GM12875 (cell line): Measurements from ENCODE around the gene SCYGR5.

Source experiments
- H3K4me3 ChIP-seq: one replicate; pipeline ENCODE4 v1.5.1; 2011; ENCODE audit warnings: low read depth, low read length, control low read depth
- CTCF ChIP-seq: IDR thresholded peaks from 2 replicates; pipeline ENCODE4 v1.5.1; 2011; ENCODE audit warnings: low read depth, mild to moderate bottlenecking, control low read depth, inconsistent platforms, low read length, moderate library complexity, borderline replicate concordance; ENCODE audit not compliant: insufficient read depth

Gene SCYGR5

GRCh38 chr2:227674485-227674884 is 7.9 kb downstream of the SCYGR5 start:
- no peak for TF ChIP-seq CTCF
- H3K4me3 ChIP-seq, result no peak overlapping the region

GRCh38 chr2:227677928-227678327 is 11.3 kb downstream of the SCYGR5 start:
- no peak for TF ChIP-seq CTCF

GRCh38 chr2:227684258-227684657 is 17.7 kb downstream of the SCYGR5 start:
- H3K4me3 ChIP-seq, result no peak overlapping the region
- no peak for TF ChIP-seq CTCF

More at GRCh38 chr2:227677928-227678327, 11.3 kb downstream of the SCYGR5 start:
- no peak overlapping the region for H3K4me3 ChIP-seq

- H3K4me3 ChIP-seq, result no peak overlapping the region
- TF ChIP-seq CTCF, result no peak
Measured at GRCh38 chr2:227687189-227687588, 20.6 kb downstream of the SCYGR5 start.

- TF ChIP-seq CTCF, result no peak
Measured at GRCh38 chr2:227696990-227697679, 30.5 kb downstream of the SCYGR5 start.

GRCh38 chr2:227701556-227701955 is 35.0 kb downstream of the SCYGR5 start:
- TF ChIP-seq CTCF, result no peak
- H3K4me3 ChIP-seq, result no peak overlapping the region

More at GRCh38 chr2:227696990-227697679, 30.5 kb downstream of the SCYGR5 start:
- H3K4me3 ChIP-seq, result no peak overlapping the region

GRCh38 chr2:227703280-227703732 is 36.7 kb downstream of the SCYGR5 start:
- no peak overlapping the region for H3K4me3 ChIP-seq
- no peak for TF ChIP-seq CTCF
